ENCODE results near the gene RCSD1.
"Not testable (repeated sequence)": the region's sequence is repeated elsewhere in the genome, so short reads cannot be mapped to it uniquely, and the experiment has no call there.

RCSD1 gene

GRCh38 chr1:167715157-167715999, 85.3 kb downstream of the RCSD1 start:
- Histone ChIP-seq H3K4me1 (ENCODE audit: insufficient read depth, low read length) (peaks cover 11% of the 10 kb centered on the region), H3K36me3 (ENCODE audit: insufficient read depth, low read depth, low read length) (no peaks in the 10 kb centered on the region), H3K9ac (ENCODE audit: low read depth, low read length) (peak overlapping the region; percentile 74; the same call in 1 of the 2 replicates), H3K9me3 (ENCODE audit: insufficient read depth, low read depth, low read length) (no peaks in the 10 kb centered on the region), H3K27me3 (ENCODE audit: insufficient read depth, low read length) (peaks cover 26% of the 10 kb centered on the region), H3K27ac (ENCODE audit: low read length) (peak overlapping the region; percentile 22), H3K4me3 (ENCODE audit: low read length) (peak overlapping the region; percentile 98)

DNA sequence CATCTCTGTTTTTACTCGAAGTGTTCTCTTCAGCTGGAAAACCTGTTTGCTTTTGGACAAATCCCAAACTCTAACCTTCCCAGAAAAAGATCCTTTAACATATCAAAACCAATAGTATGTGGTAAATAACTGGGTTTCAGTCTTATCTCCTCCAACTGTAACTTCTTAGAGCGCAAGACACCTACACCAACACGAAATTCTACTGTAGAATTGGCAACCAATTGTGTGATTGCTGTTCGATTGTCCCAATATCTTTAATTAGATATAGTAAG, 85.9 kb downstream of the RCSD1 start:
- Histone ChIP-seq H3K36me3 (ENCODE audit: insufficient read depth, low read depth, low read length) (no peaks in the 10 kb centered on the region), H3K27ac (ENCODE audit: low read length) (no peak overlapping the region), H3K4me1 (ENCODE audit: insufficient read depth, low read length) (peaks cover 11% of the 10 kb centered on the region), H3K9ac (ENCODE audit: low read depth, low read length) (peak overlapping the region; percentile 73; the same call in 1 of the 2 replicates), H3K4me3 (ENCODE audit: low read length) (peak overlapping the region; percentile 98), H3K27me3 (ENCODE audit: insufficient read depth, low read length) (peaks cover 30% of the 10 kb centered on the region), H3K9me3 (ENCODE audit: insufficient read depth, low read depth, low read length) (no peaks in the 10 kb centered on the region)

GRCh38 chr1:167717351-167717750, 87.3 kb downstream of the RCSD1 start:
- H3K4me3 ChIP-seq (ENCODE audit: low read length), result no peak overlapping the region
- H3K36me3 ChIP-seq (ENCODE audit: insufficient read depth, low read depth, low read length), result no peaks in the 10 kb centered on the region
- peaks cover 26% of the 10 kb centered on the region for H3K27me3 ChIP-seq (ENCODE audit: insufficient read depth, low read length)
- H3K4me1 ChIP-seq (ENCODE audit: insufficient read depth, low read length), result peaks cover 11% of the 10 kb centered on the region
- H3K27ac ChIP-seq (ENCODE audit: low read length), result no peak overlapping the region
- H3K9ac ChIP-seq (ENCODE audit: low read depth, low read length), result no peak overlapping the region
- H3K9me3 ChIP-seq (ENCODE audit: insufficient read depth, low read depth, low read length), result no peaks in the 10 kb centered on the region

DNA sequence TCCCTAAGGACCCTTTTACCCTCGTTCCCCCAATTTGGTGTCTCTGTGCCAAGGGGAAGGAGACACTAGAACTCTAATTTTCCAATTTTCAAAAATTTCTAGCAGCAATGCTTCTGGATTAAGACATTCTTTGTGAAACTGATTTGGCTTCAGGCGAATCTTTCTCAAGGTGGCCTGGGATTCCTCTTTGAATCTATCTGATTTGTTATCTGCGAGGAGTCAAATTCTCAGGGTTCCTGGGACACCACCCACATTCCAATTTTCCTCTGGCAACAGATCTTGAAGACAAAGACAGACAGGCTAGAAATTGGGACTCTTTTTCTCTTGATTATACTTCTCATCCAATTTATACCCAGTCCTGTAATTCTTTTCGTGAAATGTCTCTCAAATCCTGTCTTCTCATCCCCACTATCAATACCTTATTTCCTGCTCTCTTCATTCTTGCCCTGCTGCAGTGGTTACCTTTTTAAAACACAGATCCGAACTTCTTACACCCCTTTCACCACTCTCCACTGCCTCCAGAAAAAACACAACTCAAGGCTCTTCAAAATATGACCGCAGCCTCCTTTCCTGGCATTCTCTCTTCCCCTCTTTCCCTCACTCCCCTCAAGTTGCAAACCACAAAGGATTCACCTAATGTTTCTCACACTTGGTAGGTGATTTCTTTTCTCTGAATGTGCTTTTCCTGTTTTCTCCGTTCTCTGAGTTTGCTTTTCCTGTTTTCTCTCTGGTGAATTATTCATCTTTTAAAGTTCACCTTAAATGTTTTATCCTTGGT, 89.1 kb downstream of the RCSD1 start:
- Histone ChIP-seq H3K4me1 (ENCODE audit: insufficient read depth, low read length) (peaks cover 23% of the 10 kb centered on the region), H3K4me3 (ENCODE audit: low read length) (no peak overlapping the region)

DNA sequence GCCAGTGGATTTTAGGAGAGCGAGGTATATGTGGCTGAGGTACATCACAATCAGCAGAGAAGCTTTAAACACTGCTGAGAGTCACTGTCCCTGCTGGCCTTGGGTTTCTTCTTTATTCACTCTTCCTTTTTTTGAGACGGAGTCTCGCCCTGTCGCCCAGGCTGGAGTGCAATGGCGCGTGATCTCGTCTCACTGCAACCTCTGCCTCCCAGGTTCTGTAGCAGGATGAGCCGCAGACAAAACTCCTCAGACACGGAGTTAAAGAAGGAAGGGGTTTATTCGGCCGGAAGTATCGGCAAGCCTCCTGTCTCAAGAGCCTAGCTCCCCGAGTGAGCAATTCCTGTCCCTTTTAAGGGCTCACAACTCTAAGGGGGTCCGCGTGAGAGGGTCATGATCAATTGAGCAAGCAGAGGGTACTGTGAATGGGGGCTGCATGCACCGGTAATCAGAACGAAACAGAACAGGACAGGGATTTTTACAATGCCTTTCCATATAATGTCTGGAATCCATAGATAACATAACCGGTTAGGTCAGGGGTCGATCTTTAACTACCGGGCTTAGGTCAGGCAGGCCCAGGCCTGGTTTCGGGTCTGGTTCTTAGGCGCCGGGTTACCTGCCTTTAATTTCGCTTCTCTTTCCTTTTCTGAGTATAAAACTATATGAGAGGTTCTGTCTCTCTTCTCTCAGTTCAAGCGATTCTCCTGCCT, 89.8 kb downstream of the RCSD1 start:
- H3K9ac ChIP-seq (ENCODE audit: low read depth, low read length); H3K27ac ChIP-seq (ENCODE audit: low read length); H3K36me3 ChIP-seq (ENCODE audit: insufficient read depth, low read depth, low read length); H3K9me3 ChIP-seq (ENCODE audit: insufficient read depth, low read depth, low read length); H3K4me3 ChIP-seq (ENCODE audit: low read length); H3K27me3 ChIP-seq (ENCODE audit: insufficient read depth, low read length): not testable (repeated sequence)
- H3K4me1 ChIP-seq (ENCODE audit: insufficient read depth, low read length), result peaks cover 26% of the 10 kb centered on the region

More for the DNA sequence above, 89.1 kb downstream of the RCSD1 start:
- no peak overlapping the region for H3K9ac ChIP-seq (ENCODE audit: low read depth, low read length)
- H3K27ac ChIP-seq (ENCODE audit: low read length), result no peak overlapping the region
- H3K27me3 ChIP-seq (ENCODE audit: insufficient read depth, low read length), result peaks cover 9% of the 10 kb centered on the region; the same call in 1 of the 2 replicates
- H3K9me3 ChIP-seq (ENCODE audit: insufficient read depth, low read depth, low read length), result no peaks in the 10 kb centered on the region
- no peaks in the 10 kb centered on the region for H3K36me3 ChIP-seq (ENCODE audit: insufficient read depth, low read depth, low read length)

GRCh38 chr1:167720965-167721616, 91.1 kb downstream of the RCSD1 start:
- H3K9me3 ChIP-seq (ENCODE audit: insufficient read depth, low read depth, low read length), result no peaks in the 10 kb centered on the region
- H3K4me1 ChIP-seq (ENCODE audit: insufficient read depth, low read length), result peaks cover 30% of the 10 kb centered on the region
- no peak overlapping the region for H3K27ac ChIP-seq (ENCODE audit: low read length)
- H3K9ac ChIP-seq (ENCODE audit: low read depth, low read length), result peak overlapping the region; percentile 88; the same call in 1 of the 2 replicates
- H3K27me3 ChIP-seq (ENCODE audit: insufficient read depth, low read length), result peaks cover 9% of the 10 kb centered on the region; the same call in 1 of the 2 replicates
- H3K4me3 ChIP-seq (ENCODE audit: low read length), result peak overlapping the region; percentile 96
- H3K36me3 ChIP-seq (ENCODE audit: insufficient read depth, low read depth, low read length), result no peaks in the 10 kb centered on the region

DNA sequence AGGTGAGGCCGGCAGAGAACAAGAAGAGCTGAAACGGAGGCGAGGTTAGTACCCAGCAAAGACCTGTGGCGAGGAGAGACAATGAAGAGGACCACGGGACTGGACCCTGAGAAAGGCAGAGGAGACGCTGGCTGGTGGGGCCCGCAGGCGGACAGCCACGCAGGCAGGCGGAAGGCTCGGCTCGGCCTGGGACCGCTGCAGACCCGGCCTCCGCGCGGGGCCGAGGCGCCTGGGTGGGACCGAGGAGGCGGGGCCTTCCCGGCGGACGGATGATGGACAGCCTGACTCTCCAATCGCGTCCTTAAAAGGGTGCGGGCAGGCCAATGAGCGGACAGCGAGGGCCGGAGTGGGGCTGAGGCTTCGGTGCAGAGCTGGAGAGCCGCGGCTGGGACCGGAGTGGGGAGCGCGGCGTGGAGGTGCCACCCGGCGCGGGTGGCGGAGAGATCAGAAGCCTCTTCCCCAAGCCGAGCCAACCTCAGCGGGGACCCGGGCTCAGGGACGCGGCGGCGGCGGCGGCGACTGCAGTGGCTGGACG, 91.7 kb downstream of the RCSD1 start, which contains the start of gene MPZL1:
MPZL1 (plus strand) TSS at position 366 of the 535 bp plus-strand sequence. CDS start 170 bp downstream, outside the sequence.
- Histone ChIP-seq H3K27ac (ENCODE audit: low read length) (peak within 1 kb of the TSS; percentile 1), H3K9ac (ENCODE audit: low read depth, low read length) (peak within 1 kb of the TSS; percentile 88; the same call in 1 of the 2 replicates), H3K4me1 (ENCODE audit: insufficient read depth, low read length) (peaks cover 36% of the 10 kb centered on the region), H3K4me3 (ENCODE audit: low read length) (peak within 1 kb of the TSS; percentile 96), H3K9me3 (ENCODE audit: insufficient read depth, low read depth, low read length) (no peaks in the 10 kb centered on the region), H3K36me3 (ENCODE audit: insufficient read depth, low read depth, low read length) (no peaks in the 10 kb centered on the region), H3K27me3 (ENCODE audit: insufficient read depth, low read length) (peaks cover 9% of the 10 kb centered on the region; the same call in 1 of the 2 replicates)

- peak overlapping the region; percentile 1 for H3K27ac ChIP-seq (ENCODE audit: low read length)
- peak overlapping the region; percentile 88; the same call in 1 of the 2 replicates for H3K9ac ChIP-seq (ENCODE audit: low read depth, low read length)
- H3K4me1 ChIP-seq (ENCODE audit: insufficient read depth, low read length), result peaks cover 38% of the 10 kb centered on the region
- H3K9me3 ChIP-seq (ENCODE audit: insufficient read depth, low read depth, low read length), result no peaks in the 10 kb centered on the region
- H3K27me3 ChIP-seq (ENCODE audit: insufficient read depth, low read length), result peaks cover 9% of the 10 kb centered on the region; the same call in 1 of the 2 replicates
- no peaks in the 10 kb centered on the region for H3K36me3 ChIP-seq (ENCODE audit: insufficient read depth, low read depth, low read length)
- peak overlapping the region; percentile 96 for H3K4me3 ChIP-seq (ENCODE audit: low read length)
Measured at GRCh38 chr1:167722152-167722869, 92.3 kb downstream of the RCSD1 start.

DNA sequence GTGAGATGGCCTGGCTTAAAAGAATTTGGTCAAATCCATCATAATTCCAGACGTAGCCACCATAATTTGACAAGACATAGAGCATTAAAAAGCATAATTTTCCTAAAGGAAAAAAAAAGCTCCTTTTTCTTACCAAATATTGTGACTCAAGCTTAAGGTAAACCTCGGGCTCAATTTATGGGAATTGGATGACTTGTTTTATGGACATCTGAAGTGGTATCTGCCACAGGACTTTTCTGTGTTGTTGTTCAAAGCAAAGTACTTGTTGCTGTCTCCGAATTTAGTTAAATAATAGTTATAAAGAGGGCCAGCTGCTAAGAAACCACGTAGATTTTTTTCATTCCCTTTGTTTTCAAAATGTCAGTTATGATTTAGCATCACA, 92.8 kb downstream of the RCSD1 start:
- H3K9ac ChIP-seq (ENCODE audit: low read depth, low read length), result peak overlapping the region; percentile 88; the same call in 1 of the 2 replicates
- H3K36me3 ChIP-seq (ENCODE audit: insufficient read depth, low read depth, low read length), result no peaks in the 10 kb centered on the region
- peaks cover 9% of the 10 kb centered on the region; the same call in 1 of the 2 replicates for H3K27me3 ChIP-seq (ENCODE audit: insufficient read depth, low read length)
- H3K9me3 ChIP-seq (ENCODE audit: insufficient read depth, low read depth, low read length), result no peaks in the 10 kb centered on the region
- H3K4me1 ChIP-seq (ENCODE audit: insufficient read depth, low read length), result peaks cover 38% of the 10 kb centered on the region
- peak overlapping the region; percentile 96 for H3K4me3 ChIP-seq (ENCODE audit: low read length)
- peak overlapping the region; percentile 1 for H3K27ac ChIP-seq (ENCODE audit: low read length)

GRCh38 chr1:167723707-167724323, 93.8 kb downstream of the RCSD1 start:
- H3K4me3 ChIP-seq (ENCODE audit: low read length), result peak overlapping the region; percentile 96
- no peaks in the 10 kb centered on the region for H3K36me3 ChIP-seq (ENCODE audit: insufficient read depth, low read depth, low read length)
- H3K27ac ChIP-seq (ENCODE audit: low read length), result no peak overlapping the region
- H3K9ac ChIP-seq (ENCODE audit: low read depth, low read length), result no peak overlapping the region; the same call in 1 of the 2 replicates
- H3K4me1 ChIP-seq (ENCODE audit: insufficient read depth, low read length), result peaks cover 34% of the 10 kb centered on the region
- no peaks in the 10 kb centered on the region for H3K9me3 ChIP-seq (ENCODE audit: insufficient read depth, low read depth, low read length)
- H3K27me3 ChIP-seq (ENCODE audit: insufficient read depth, low read length), result peaks cover 9% of the 10 kb centered on the region; the same call in 1 of the 2 replicates

Measured in iPS-20b (cell line).